ENCODE measurements around the gene MRGPRE. TPM values are rescaled to one million over a fixed set of nuclear protein-coding genes. Genes with fewer than 3 reads are reported as not detected.

Gene MRGPRE
- total RNA-seq, 4 donors from 2014 or later = 1.2 TPM; not detected in 3

- TF ChIP-seq POLR2A (IDR thresholded peaks at IDR 0.05) (no peak), CTCF (IDR thresholded peaks at IDR 0.05) (no peak)
- Histone ChIP-seq H3K9me3 (no peaks in the 10 kb centered on the region), H3K27me3 (no peaks in the 10 kb centered on the region), H3K27ac (no peak overlapping the region), H3K36me3 (no peaks in the 10 kb centered on the region), H3K4me3 (no peak overlapping the region), H3K4me1 (no peaks in the 10 kb centered on the region)
- peak in 1 of 3 donors; percentile 38 for DNase-seq
These were observed 12.1 kb downstream of the MRGPRE start for GRCh38 chr11:3220101-3220500.

- peak in 1 of 3 donors; percentile 33 for DNase-seq
- Histone ChIP-seq H3K4me3 (no peak overlapping the region), H3K9me3 (no peaks in the 10 kb centered on the region), H3K4me1 (no peaks in the 10 kb centered on the region), H3K27me3 (no peaks in the 10 kb centered on the region), H3K27ac (no peak overlapping the region), H3K36me3 (no peaks in the 10 kb centered on the region)
- TF ChIP-seq CTCF (IDR thresholded peaks at IDR 0.05) = no peak
- no peak for TF ChIP-seq POLR2A (IDR thresholded peaks at IDR 0.05)
These were observed 12.8 kb downstream of the MRGPRE start for GRCh38 chr11:3219281-3219892.

- Histone ChIP-seq H3K27ac (no peak within 1 kb of the TSS), H3K27me3 (no peaks in the 10 kb centered on the region), H3K4me3 (no peak within 1 kb of the TSS), H3K9me3 (no peaks in the 10 kb centered on the region), H3K36me3 (no peaks in the 10 kb centered on the region), H3K4me1 (no peaks in the 10 kb centered on the region)
- TF ChIP-seq POLR2A (IDR thresholded peaks at IDR 0.05) = no peak
- no peak for TF ChIP-seq CTCF (IDR thresholded peaks at IDR 0.05)
- DNase-seq = peak in 1 of 3 donors; percentile 40
These were observed 13.5 kb downstream of the MRGPRE start, which contains the start of gene MRGPRG for GRCh38 chr11:3218483-3219280. Gene MRGPRG (minus strand): TSS chr11:3218813. CDS start chr11:3218813, 0 bp downstream.

- no peaks in the 10 kb centered on the region for H3K9me3 ChIP-seq
- no peak for TF ChIP-seq POLR2A (IDR thresholded peaks at IDR 0.05)
- no peak for TF ChIP-seq CTCF (IDR thresholded peaks at IDR 0.05)
- no peaks in the 10 kb centered on the region for H3K36me3 ChIP-seq
- no peaks in the 10 kb centered on the region for H3K4me1 ChIP-seq
- H3K4me3 ChIP-seq = no peak overlapping the region
- no peak overlapping the region for H3K27ac ChIP-seq
- DNase-seq = peak in 1 of 3 donors; percentile 38
- H3K27me3 ChIP-seq = no peaks in the 10 kb centered on the region
These were observed 14.3 kb downstream of the MRGPRE start for GRCh38 chr11:3217818-3218482.

- Histone ChIP-seq H3K27me3 (no peaks in the 10 kb centered on the region), H3K4me1 (no peaks in the 10 kb centered on the region), H3K4me3 (no peak overlapping the region), H3K27ac (no peak overlapping the region), H3K36me3 (no peaks in the 10 kb centered on the region), H3K9me3 (no peaks in the 10 kb centered on the region)
- DNase-seq = peak in 1 of 3 donors; percentile 44
- no peak for TF ChIP-seq POLR2A (IDR thresholded peaks at IDR 0.05)
- TF ChIP-seq CTCF (IDR thresholded peaks at IDR 0.05) = no peak
These were observed 16.1 kb downstream of the MRGPRE start for GRCh38 chr11:3216027-3216525.
